Endothelial cell of umbilical vein (primary cell): ENCODE results near the gene STUM. TPM values are rescaled to one million over a fixed set of nuclear protein-coding genes. Genes with fewer than 3 reads are reported as not detected.
A peak's percentile ranks its signal among the peaks of the same experiment; 100 is the strongest.

ENCODE experiments used
- BruUV-seq: library from RNA; stranded (reverse); fragments of 400-500 nt; replicated peaks from 2 replicates; lab custom pipeline; 2021; lab: Mats Ljungman, UMichigan
- CTCF ChIA-PET: fragments of 300-600, 350-600 bp; sonication (Branson Sonifier 250); formaldehyde crosslinking; loops from one replicate; lab custom pipeline; 2021; ENCODE audit warnings: antibody characterized with exemption, inconsistent platforms; lab: Charles Lee
- POLR2A ChIA-PET: fragments of 300-600, 350-600 bp; sonication (Branson Sonifier 250); formaldehyde crosslinking; loops from one replicate; lab custom pipeline; 2021; ENCODE audit warnings: antibody characterized with exemption, inconsistent platforms; lab: Charles Lee
- DNase-seq: peaks from one replicate; pipeline ENCODE4 v3.0.0-alpha.2; 2011; ENCODE audit warnings: low read depth, low spot score
- FAIRE-seq: peaks from 2 replicates; lab custom pipeline; 2011; peaks lifted over from hg19 to GRCh38; lab: Jason Lieb, UNC
- H2AFZ ChIP-seq: 2 replicates; pipeline ENCODE4 v1.6.0; 2012; ENCODE audit warnings: low read depth, low read length, control low read depth, inconsistent platforms
- H3K27ac ChIP-seq: 2 replicates; pipeline ENCODE4 v1.5.1; 2011; ENCODE audit warnings: low read depth, mild to moderate bottlenecking, control low read depth, low read length, moderate library complexity; ENCODE audit not compliant: insufficient read depth
- H3K27me3 ChIP-seq, 2 experiments: 2 replicates each; pipeline versions ENCODE4 v1.6.0 to v1.6.1; 2011; ENCODE audit warnings: low read length in 2 of 2, mixed read lengths in 1 of 2; ENCODE audit not compliant: control insufficient read depth in 2 of 2, insufficient read depth in 2 of 2
- H3K36me3 ChIP-seq, 2 experiments: 2 replicates in 1 of 2; 3 replicates in 1 of 2; pipeline ENCODE4 v1.5.1; 2011; ENCODE audit warnings: low read length in 2 of 2, mild to moderate bottlenecking in 1 of 2, moderate library complexity in 1 of 2; ENCODE audit not compliant: control insufficient read depth in 2 of 2, insufficient read depth in 2 of 2; ENCODE audit errors: extremely low read depth in 1 of 2
- H3K4me1 ChIP-seq: 3 replicates; pipeline ENCODE4 v1.5.1; 2011; ENCODE audit warnings: mild to moderate bottlenecking, low read length; ENCODE audit not compliant: control insufficient read depth, insufficient read depth; ENCODE audit errors: extremely low read depth
- H3K4me2 ChIP-seq: 2 replicates; pipeline ENCODE4 v1.6.1; 2011; ENCODE audit warnings: low read length, control low read depth, mixed read lengths; ENCODE audit not compliant: insufficient read depth
- H3K4me3 ChIP-seq, 3 experiments: fragments of 200-600 bp in 1 of 3; sonication (generic), shearing (Covaris generic) in 1 of 3; replicated peaks in 1 of 3; 2 replicates each; pipeline ENCODE4 v1.5.1; 2011 to 2016; ENCODE audit warnings: control low read depth in 3 of 3, low read length in 3 of 3, mild to moderate bottlenecking in 2 of 3, inconsistent platforms in 1 of 3, low read depth in 1 of 3, moderate library complexity in 1 of 3; ENCODE audit not compliant: insufficient read depth in 1 of 3
- H3K79me2 ChIP-seq: 2 replicates; pipeline ENCODE4 v1.6.0; 2012; ENCODE audit warnings: low read length, inconsistent platforms; ENCODE audit not compliant: control insufficient read depth, insufficient read depth
- H3K9ac ChIP-seq: replicated peaks from 2 replicates; pipeline ENCODE3; 2011; ENCODE audit warnings: low read length, control low read depth; ENCODE audit not compliant: insufficient read depth; ENCODE audit errors: extremely low read depth
- H3K9me1 ChIP-seq: replicated peaks from 3 replicates; pipeline ENCODE4 v1.6.0; 2011; ENCODE audit warnings: mild to moderate bottlenecking, low read length; ENCODE audit not compliant: control insufficient read depth, insufficient read depth; ENCODE audit errors: extremely low read depth
- H3K9me3 ChIP-seq: replicated peaks from 2 replicates; pipeline ENCODE4 v1.5.1; 2012; ENCODE audit warnings: low read length, inconsistent platforms; ENCODE audit not compliant: control insufficient read depth, insufficient read depth
- H4K20me1 ChIP-seq: replicated peaks from 2 replicates; pipeline ENCODE3; 2011; ENCODE audit warnings: mild to moderate bottlenecking, low read length; ENCODE audit not compliant: control insufficient read depth, insufficient read depth; ENCODE audit errors: extremely low read depth
- EZH2 ChIP-seq: IDR thresholded peaks from 2 replicates; pipeline ENCODE4 v1.6.1; 2012; ENCODE audit warnings: borderline replicate concordance, low read depth, mild to moderate bottlenecking, moderate library complexity, low read length, inconsistent platforms; ENCODE audit not compliant: severe bottlenecking
- FOS ChIP-seq: IDR thresholded peaks from 2 replicates; pipeline ENCODE4 v1.6.1; 2011; ENCODE audit warnings: mild to moderate bottlenecking, low read length, moderate library complexity, borderline replicate concordance; ENCODE audit not compliant: insufficient read depth
- GATA2 ChIP-seq: IDR thresholded peaks from 2 replicates; pipeline ENCODE4 v1.7.0; 2011; ENCODE audit warnings: low read depth, mild to moderate bottlenecking, moderate library complexity, mixed read lengths, low read length; ENCODE audit not compliant: insufficient read length, insufficient read depth
- JUN ChIP-seq: IDR thresholded peaks from 2 replicates; pipeline ENCODE4 v1.6.1; 2011; ENCODE audit warnings: borderline replicate concordance, low read depth; ENCODE audit not compliant: insufficient read length, insufficient read depth
- MYC ChIP-seq: IDR thresholded peaks from one replicate; pipeline ENCODE4 v1.6.1; 2011; ENCODE audit warnings: mild to moderate bottlenecking, low read depth, low read length
- POLR2A ChIP-seq: IDR thresholded peaks from 2 replicates; pipeline ENCODE4 v1.6.1; 2012; ENCODE audit warnings: low read depth, mild to moderate bottlenecking, control low read depth, low read length
- POLR2AphosphoS5 ChIP-seq: IDR thresholded peaks from 2 replicates; pipeline ENCODE4 v1.6.1; 2012; ENCODE audit warnings: low read depth, mild to moderate bottlenecking, control low read depth, low read length, moderate library complexity; ENCODE audit not compliant: insufficient read depth
- dilution Hi-C: fragments of 300-500 bp; cut with MboI; formaldehyde crosslinking; loops from one replicate; pipeline ENCODE4 v1.15.0; 2019; ENCODE audit warnings: low sequenced_read_pairs; ENCODE audit not compliant: extremely low pct_ligation_motif_present
- intact Hi-C: fragments of 100-400 bp; cut with micrococcal nuclease; formaldehyde crosslinking; loops from one replicate; pipeline ENCODE4 v1.10.0; 2022
- polyA plus RNA-seq, 4 experiments: library from polyadenylated mRNA; depleted of rRNA in 3 of 4; stranded (reverse) in 3 of 4; unstranded in 1 of 4; fragments of >200 nt; gene quantifications; 2 replicates each; pipeline versions ENCODE4 v1.2.1 to v1.2.3, GENCODE V29; 2011 to 2012; ENCODE audit warnings: missing spikeins in 1 of 4
- total RNA-seq: library from RNA; stranded (reverse); gene quantifications from 2 replicates; pipeline ENCODE4 v1.2.3, GENCODE V29; 2021
- TF ChIP-seq, protein P1 (sequence below), 2 donors: IDR thresholded peaks; 1 replicate in 1 of 2; 2 replicates in 1 of 2; pipeline ENCODE4 v1.5.1; 2011; ENCODE audit warnings: low read length in 2 of 2, mild to moderate bottlenecking in 2 of 2, moderate library complexity in 2 of 2, control low read depth in 1 of 2, inconsistent platforms in 1 of 2, low read depth in 1 of 2; ENCODE audit not compliant: insufficient read depth in 1 of 2; ENCODE audit errors: extremely low read depth in 1 of 2
- TF ChIP-seq, protein P2 (sequence below): IDR thresholded peaks from 2 replicates; pipeline ENCODE4 v1.6.1; 2011; ENCODE audit not compliant: insufficient read depth, insufficient read length

STUM gene
- total and polyA plus RNA-seq, 2 donors (not counting 3 experiments of a cell fraction or from before 2014, with no cell fraction given) = not detected

DNA sequence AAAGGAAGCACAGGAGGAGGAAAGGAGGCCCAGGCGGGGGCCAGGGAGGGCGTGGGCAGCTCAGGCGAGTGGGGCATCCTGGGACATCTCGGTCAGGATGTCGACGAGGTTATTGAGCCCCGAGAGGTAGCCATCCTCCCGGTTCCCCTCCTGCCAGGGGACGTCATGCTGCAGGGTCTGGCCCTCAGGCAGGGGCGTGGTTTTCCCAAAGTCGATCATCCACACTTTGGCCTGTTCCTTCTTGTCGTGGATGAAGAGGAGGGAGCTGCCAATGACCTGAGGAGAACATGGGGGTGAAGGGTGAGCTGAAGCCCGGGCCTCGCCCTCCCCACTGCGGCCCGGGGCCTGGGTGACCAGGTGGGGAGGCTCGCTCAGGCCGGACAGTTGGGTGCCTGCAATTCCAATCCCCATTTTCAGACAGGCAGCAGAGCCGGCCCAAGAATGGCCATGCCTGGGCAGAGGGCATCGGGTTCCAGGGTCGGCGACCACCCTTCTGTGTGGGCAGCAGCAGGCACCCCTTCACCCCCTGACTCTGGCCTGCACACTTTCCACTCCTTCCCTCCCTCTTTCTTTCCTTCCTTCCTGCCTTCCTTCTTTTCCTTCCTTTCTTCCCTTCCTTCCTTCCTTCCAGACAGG is 86.2 kb downstream of the STUM start:
- H3K27me3 ChIP-seq = no peaks in the 10 kb centered on the region
- H2AFZ ChIP-seq = no peak overlapping the region
- H3K9me1 ChIP-seq = no peaks in the 10 kb centered on the region
- dilution Hi-C loops = no loop called here
- TF ChIP-seq, protein P1, sequence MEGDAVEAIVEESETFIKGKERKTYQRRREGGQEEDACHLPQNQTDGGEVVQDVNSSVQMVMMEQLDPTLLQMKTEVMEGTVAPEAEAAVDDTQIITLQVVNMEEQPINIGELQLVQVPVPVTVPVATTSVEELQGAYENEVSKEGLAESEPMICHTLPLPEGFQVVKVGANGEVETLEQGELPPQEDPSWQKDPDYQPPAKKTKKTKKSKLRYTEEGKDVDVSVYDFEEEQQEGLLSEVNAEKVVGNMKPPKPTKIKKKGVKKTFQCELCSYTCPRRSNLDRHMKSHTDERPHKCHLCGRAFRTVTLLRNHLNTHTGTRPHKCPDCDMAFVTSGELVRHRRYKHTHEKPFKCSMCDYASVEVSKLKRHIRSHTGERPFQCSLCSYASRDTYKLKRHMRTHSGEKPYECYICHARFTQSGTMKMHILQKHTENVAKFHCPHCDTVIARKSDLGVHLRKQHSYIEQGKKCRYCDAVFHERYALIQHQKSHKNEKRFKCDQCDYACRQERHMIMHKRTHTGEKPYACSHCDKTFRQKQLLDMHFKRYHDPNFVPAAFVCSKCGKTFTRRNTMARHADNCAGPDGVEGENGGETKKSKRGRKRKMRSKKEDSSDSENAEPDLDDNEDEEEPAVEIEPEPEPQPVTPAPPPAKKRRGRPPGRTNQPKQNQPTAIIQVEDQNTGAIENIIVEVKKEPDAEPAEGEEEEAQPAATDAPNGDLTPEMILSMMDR (IDR thresholded peaks at IDR 0.05; ENCODE audit: extremely low read depth in 1 of 2, insufficient read depth in 1 of 2, low read depth in 1 of 2, low read length in 2 of 2) = no peak
- TF ChIP-seq POLR2AphosphoS5 (no peak), GATA2 (no peak), JUN (no peak), MYC (no peak), POLR2A (no peak), FOS (no peak), EZH2 (no peak)
- TF ChIP-seq, protein P2, sequence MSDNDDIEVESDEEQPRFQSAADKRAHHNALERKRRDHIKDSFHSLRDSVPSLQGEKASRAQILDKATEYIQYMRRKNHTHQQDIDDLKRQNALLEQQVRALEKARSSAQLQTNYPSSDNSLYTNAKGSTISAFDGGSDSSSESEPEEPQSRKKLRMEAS = no peak
- no peak overlapping the region for H3K4me3 ChIP-seq
- H4K20me1 ChIP-seq = no peaks in the 10 kb centered on the region
- no TSS peak for BruUV-seq
- H3K4me2 ChIP-seq = no peak overlapping the region
- H3K27ac ChIP-seq = no peak overlapping the region
- intact Hi-C loops = loop anchor here (1.0 to 5.0 kb wide), 6 partner anchors 103 to 803 kb away; no protein-coding TSS in a partner anchor
- ChIA-PET POLR2A (no interaction called here), CTCF (interaction anchor here (1.0 to 8.8 kb wide), 7 partner anchors 8 to 305 kb away, joined by 4 to 85 read pairs (median 4); partner anchors contain the start of genes COQ8A, ITPKB and STUM)
- no peaks in the 10 kb centered on the region for H3K4me1 ChIP-seq
- H3K9me3 ChIP-seq = no peaks in the 10 kb centered on the region
- peak; percentile 90 for FAIRE-seq
- peaks cover 0 to 12% of the 10 kb centered on the region in 2 experiments for H3K36me3 ChIP-seq
- H3K79me2 ChIP-seq = no peaks in the 10 kb centered on the region
- no peak for DNase-seq
- no peak overlapping the region for H3K9ac ChIP-seq
